GM21360 (cell line): ENCODE results near the gene CFAP410.

ENCODE experiments used
- ATAC-seq: cut with Tn5 transposase; IDR thresholded peaks from one replicate; pipeline ENCODE4 v1.9.1; 2021; ENCODE audit warnings: mild to moderate bottlenecking, moderate library complexity; ENCODE audit not compliant: unreplicated experiment

Gene CFAP410

GRCh38 chr21:44331650-44332307, 7.4 kb downstream of the CFAP410 start:
- no peak for ATAC-seq

GRCh38 chr21:44331209-44331608, 8.0 kb downstream of the CFAP410 start:
- no peak for ATAC-seq

- no peak for ATAC-seq
These were observed 8.5 kb downstream of the CFAP410 start for GRCh38 chr21:44330698-44331097.

GRCh38 chr21:44329971-44330681, 9.1 kb downstream of the CFAP410 start:
- ATAC-seq, result no peak

- no peak for ATAC-seq
These were observed 9.9 kb downstream of the CFAP410 start for GRCh38 chr21:44329086-44329889.

- ATAC-seq, result no peak
These were observed 10.8 kb downstream of the CFAP410 start for GRCh38 chr21:44328242-44328895.

- ATAC-seq, result no peak
These were observed 11.6 kb downstream of the CFAP410 start for GRCh38 chr21:44327603-44327974.

- ATAC-seq, result no peak
These were observed 12.2 kb downstream of the CFAP410 start for GRCh38 chr21:44326716-44327602.

GRCh38 chr21:44326272-44326647, 12.9 kb downstream of the CFAP410 start:
- ATAC-seq, result no peak

GRCh38 chr21:44325386-44326271, 13.6 kb downstream of the CFAP410 start:
- no peak for ATAC-seq

GRCh38 chr21:44324854-44325107, 14.4 kb downstream of the CFAP410 start:
- ATAC-seq, result no peak

- no peak for ATAC-seq
These were observed 14.9 kb downstream of the CFAP410 start for GRCh38 chr21:44324106-44324853.

- no peak for ATAC-seq
These were observed 15.6 kb downstream of the CFAP410 start for GRCh38 chr21:44323591-44323990.

GRCh38 chr21:44322621-44323325, 16.4 kb downstream of the CFAP410 start:
- no peak for ATAC-seq

GRCh38 chr21:44321846-44322450, 17.2 kb downstream of the CFAP410 start:
- ATAC-seq, result no peak

GRCh38 chr21:44320847-44321246, 18.3 kb downstream of the CFAP410 start:
- no peak for ATAC-seq

GRCh38 chr21:44319407-44320065, 19.7 kb downstream of the CFAP410 start:
- no peak for ATAC-seq
